ENCODE results near the gene CD3E. TPM values are rescaled to one million over a fixed set of nuclear protein-coding genes. Genes with fewer than 3 reads are reported as not detected.

Gene CD3E
- total and polyA plus RNA-seq, 2 of the 8 experiments (the other 6 are each of a cell fraction or from before 2014, with no cell fraction given), result not detected

GRCh38 chr11:118358071-118358470 is 53.5 kb downstream of the CD3E start:
- TF ChIP-seq ZNF274 (IDR thresholded peaks at IDR 0.05; ENCODE audit: borderline replicate concordance, extremely low read depth, low read length), result no peak
- TF ChIP-seq RFX5 (IDR thresholded peaks at IDR 0.05; ENCODE audit: borderline replicate concordance, low read depth, low read length), result no peak
- no peak for TF ChIP-seq E2F6 (IDR thresholded peaks at IDR 0.05)
- no peak for TF ChIP-seq GABPA (IDR thresholded peaks at IDR 0.05; ENCODE audit: borderline replicate concordance, insufficient read depth, low read length)
- no peak for TF ChIP-seq BRCA1 (IDR thresholded peaks at IDR 0.05; ENCODE audit: low read depth, low read length)
- no peak for TF ChIP-seq ATF2 (IDR thresholded peaks at IDR 0.05; ENCODE audit: low read length)
- TF ChIP-seq CBX8 (IDR thresholded peaks at IDR 0.05; ENCODE audit: borderline replicate concordance, low read depth, low read length), result no peak
- no peak for TF ChIP-seq BACH1 (IDR thresholded peaks at IDR 0.05; ENCODE audit: low read length)
- no peak overlapping the region for H3K4me2 ChIP-seq (ENCODE audit: insufficient read depth in 1 of 2, low read depth in 2 of 2, low read length in 2 of 2)
- peaks cover 0 to 26% of the 10 kb centered on the region in 2 experiments; a peak in 3 of 4 replicates for H3K79me2 ChIP-seq (ENCODE audit: control insufficient read depth in 1 of 2, insufficient read depth in 2 of 2, low read length in 2 of 2)
- H4K5ac ChIP-seq (ENCODE audit: insufficient read length, low read depth, low read length), result no peak overlapping the region
- no peak overlapping the region for H2BK5ac ChIP-seq (ENCODE audit: low read depth, low read length)
- no peak overlapping the region for H2AK5ac ChIP-seq (ENCODE audit: low read depth, low read length)
- no peak overlapping the region for H2AFZ ChIP-seq (ENCODE audit: low read length)
- H3K27ac ChIP-seq (ENCODE audit: low read depth, low read length), result no peak overlapping the region
- no peak overlapping the region for H3K4me3 ChIP-seq (ENCODE audit: extremely low read depth in 1 of 4, insufficient read depth in 2 of 4, low read depth in 3 of 4, low read length in 4 of 4)
- no peak overlapping the region for H2BK20ac ChIP-seq (ENCODE audit: low read length)
- H3K23ac ChIP-seq (ENCODE audit: insufficient read length), result no peak overlapping the region
- FAIRE-seq, result no peak
- POLR2A ChIA-PET (ENCODE audit: partially characterized antibody), result no interaction called here
- no peak overlapping the region for H2BK15ac ChIP-seq (ENCODE audit: low read length)
- 85% methylated on average over 3 of the region's 3 CpGs; no CpG with 5 or more reads in 1 of the 2 experiments for WGBS, 2 experiments (ENCODE audit: extremely low coverage in 1 of 2, insufficient coverage in 1 of 2, insufficient read length in 1 of 2, insufficient replicate concordance in 2 of 2, low coverage in 1 of 2, low lambda C conversion rate in 2 of 2, missing lambda C conversion rate in 1 of 2)
- peaks cover 0 to 3% of the 10 kb centered on the region in 2 experiments; a peak in 1 of 4 replicates for H3K9me3 ChIP-seq (ENCODE audit: insufficient read depth in 2 of 2, low read depth in 1 of 2, low read length in 1 of 2)
- peaks cover 2% of the 10 kb centered on the region; the same call in 1 of the 2 replicates for H3K79me1 ChIP-seq (ENCODE audit: low read depth, low read length)
- H3K56ac ChIP-seq (replicated peaks; ENCODE audit: insufficient read length, low read depth, low read length), result no peak overlapping the region
- H4K8ac ChIP-seq (ENCODE audit: extremely low read depth, insufficient read depth, low read length), result no peak overlapping the region
- no peaks in the 10 kb centered on the region for H4K20me1 ChIP-seq (replicated peaks in 1 of 2; ENCODE audit: control insufficient read depth in 1 of 2, insufficient read depth in 2 of 2, low read length in 2 of 2)
- H4K91ac ChIP-seq (replicated peaks; ENCODE audit: insufficient read length, low read length), result no peak overlapping the region
- H3K27me3 ChIP-seq (replicated peaks in 1 of 4; ENCODE audit: control insufficient read depth in 3 of 4, extremely low read depth in 1 of 4, insufficient read depth in 3 of 4, low read length in 3 of 4), result no peaks in the 10 kb centered on the region; a peak in 1 of 7 replicates
- CTCF ChIA-PET (ENCODE audit: partially characterized antibody), result no interaction called here
- H3K4me1 ChIP-seq (replicated peaks in 1 of 4; ENCODE audit: control insufficient read depth in 3 of 4, insufficient read depth in 4 of 4, low read length in 3 of 4), result peaks cover 0 to 4% (median 2%) of the 10 kb centered on the region in 4 experiments; a peak in 2 of 7 replicates
- peaks cover 5% of the 10 kb centered on the region for H3K23me2 ChIP-seq (ENCODE audit: low read depth, low read length)
- no peak overlapping the region for H3K18ac ChIP-seq (ENCODE audit: extremely low read depth, low read length)
- H3K9ac ChIP-seq (replicated peaks in 1 of 4; ENCODE audit: extremely low read depth in 1 of 4, low read depth in 3 of 4, low read length in 3 of 4), result no peak overlapping the region
- no peak for DNase-seq (ENCODE audit: low read depth in 1 of 2, low spot score in 2 of 2)
- no peak overlapping the region for H3K4ac ChIP-seq (replicated peaks; ENCODE audit: insufficient read length, low read depth, low read length)
- no peak overlapping the region for H2BK12ac ChIP-seq (ENCODE audit: low read depth, low read length)
- H2BK120ac ChIP-seq (replicated peaks; ENCODE audit: low read depth, low read length), result no peak overlapping the region
- no peak overlapping the region for H3K14ac ChIP-seq (ENCODE audit: insufficient read length)
- no peaks in the 10 kb centered on the region for H3K36me3 ChIP-seq (ENCODE audit: control insufficient read depth in 2 of 4, insufficient read depth in 4 of 4, low read length in 3 of 4)

All from H1 (cell line).